Natural killer cell (primary cell): ENCODE data around the gene OR51V1. TPM values are rescaled to one million over a fixed set of nuclear protein-coding genes. Genes with fewer than 3 reads are reported as not detected.

ENCODE experiments used
- ATAC-seq, 3 donors: fragments of 150-1000 bp in 2 of 3; fragments of 200-7000 bp in 1 of 3; cut with Tn5 transposase; 1 replicate in 1 of 3; 2 replicates in 2 of 3; pipeline ENCODE4 v1.10.0; 2021; ENCODE audit warnings: mild to moderate bottlenecking in 2 of 3, moderate library complexity in 2 of 3
- DNase-seq, 2 donors: peaks; one replicate each; pipeline versions ENCODE4 v3.0.0 to v3.0.0-alpha.2; 2013 to 2021; ENCODE audit warnings: mixed read lengths in 1 of 2
- H3K27ac ChIP-seq: one replicate; pipeline ENCODE4 v1.5.1; 2013; ENCODE audit warnings: mild to moderate bottlenecking, low read length
- H3K27me3 ChIP-seq: one replicate; pipeline ENCODE4 v1.6.1; 2013; ENCODE audit warnings: low read length; ENCODE audit not compliant: control insufficient read depth, insufficient read depth
- H3K36me3 ChIP-seq: one replicate; pipeline ENCODE4 v1.6.1; 2013; ENCODE audit warnings: low read length; ENCODE audit not compliant: control insufficient read depth, insufficient read depth
- H3K4me1 ChIP-seq: one replicate; pipeline ENCODE4 v1.6.1; 2013; ENCODE audit warnings: low read length; ENCODE audit not compliant: control insufficient read depth, insufficient read depth
- H3K4me3 ChIP-seq: one replicate; pipeline ENCODE4 v1.5.1; 2013; ENCODE audit warnings: low read length
- H3K9me3 ChIP-seq: one replicate; pipeline ENCODE4 v1.6.1; 2013; ENCODE audit warnings: low read length; ENCODE audit not compliant: control insufficient read depth, insufficient read depth
- H3K27ac Mint-ChIP-seq, 2 donors: one replicate each; pipeline ENCODE4 v1.8.0; 2022; ENCODE audit warnings: mild to moderate bottlenecking in 2 of 2, mixed read lengths in 2 of 2, moderate library complexity in 1 of 2
- H3K27me3 Mint-ChIP-seq, 2 donors: one replicate each; pipeline ENCODE4 v1.8.0; 2022; ENCODE audit warnings: low read depth in 2 of 2, mixed read lengths in 2 of 2
- H3K36me3 Mint-ChIP-seq: one replicate; pipeline ENCODE4 v1.8.0; 2022; ENCODE audit warnings: mixed read lengths
- H3K4me1 Mint-ChIP-seq, 2 donors: one replicate each; pipeline ENCODE4 v1.8.0; 2022; ENCODE audit warnings: mixed read lengths in 2 of 2
- H3K4me3 Mint-ChIP-seq: one replicate; pipeline ENCODE4 v1.8.0; 2022; ENCODE audit warnings: mild to moderate bottlenecking, moderate library complexity, mixed read lengths
- H3K9me3 Mint-ChIP-seq, 2 donors: one replicate each; pipeline ENCODE4 v1.8.0; 2022; ENCODE audit warnings: mixed read lengths in 2 of 2
- CTCF ChIP-seq: fragments of 200-600 bp; IDR thresholded peaks from one replicate; pipeline ENCODE4 v1.8.0; 2022; ENCODE audit warnings: antibody characterized with exemption
- WGBS: methylation state at CpG from one replicate; pipeline ENCODE4 v1.1.7; 2013; ENCODE audit warnings: missing lambda C conversion rate; ENCODE audit not compliant: insufficient coverage; 5-methylcytosine and 5-hydroxymethylcytosine counted together
- intact Hi-C: fragments of 100-400 bp; cut with micrococcal nuclease; formaldehyde crosslinking; loops from one replicate; pipeline ENCODE4 v1.14.2; 2022
- total RNA-seq, 4 donors: library from RNA; stranded (reverse); fragments of 120-200 nt in 1 of 4; gene quantifications; one replicate each; pipeline versions ENCODE4 v1.2.3 to v1.2.4, GENCODE V29; 2013 to 2022

Gene OR51V1
- total RNA-seq, 3 donors from 2014 or later (not counting 1 experiment from before 2014, with no cell fraction given): not detected

DNA sequence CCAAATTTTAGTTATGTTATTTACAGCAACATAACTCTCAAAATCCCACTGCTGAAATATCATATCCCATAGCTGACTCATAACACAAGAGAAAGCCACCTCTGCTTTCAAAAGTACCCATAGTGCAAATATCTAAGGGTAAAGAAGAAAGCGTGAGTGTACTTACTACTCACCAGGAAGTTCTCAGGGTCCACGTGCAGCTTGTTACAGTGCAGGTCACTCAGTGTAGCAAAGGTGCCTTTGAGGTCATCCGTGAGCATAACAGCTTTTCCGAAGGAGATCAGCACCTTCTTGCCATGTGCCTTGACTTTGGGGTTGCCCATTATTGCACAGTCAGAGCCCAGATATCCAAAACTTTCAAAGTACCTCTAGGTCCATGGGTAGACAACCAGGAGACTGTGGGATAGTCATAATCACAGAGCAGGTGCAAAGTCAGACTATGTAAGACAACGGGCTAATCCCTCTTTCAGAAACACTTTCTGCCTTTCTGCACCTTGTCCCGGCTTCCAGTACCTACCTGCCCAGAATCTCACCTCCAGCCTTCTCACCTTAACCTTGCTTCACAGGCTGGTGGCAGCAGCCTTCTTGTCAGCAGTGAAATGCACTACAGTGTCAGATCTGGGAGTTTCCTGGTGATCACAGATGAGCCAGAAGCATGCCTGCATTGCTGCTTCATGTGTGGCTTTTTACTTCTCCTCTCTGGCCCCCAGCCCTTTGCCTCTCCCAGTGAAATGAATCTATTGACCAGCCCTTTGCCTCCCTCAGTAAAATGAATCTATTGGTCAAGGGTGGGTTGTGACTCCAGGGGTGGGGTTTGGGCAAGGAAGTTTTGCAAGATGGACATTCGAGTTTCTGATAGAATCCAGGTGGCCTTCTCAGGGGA, 42.7 kb upstream of the OR51V1 start:
- Mint-ChIP-seq H3K4me1 (no peaks in the 10 kb centered on the region), H3K9me3 (no peaks in the 10 kb centered on the region), H3K36me3 (no peaks in the 10 kb centered on the region), H3K27ac (no peak overlapping the region), H3K4me3 (no peak overlapping the region), H3K27me3 (peaks cover 0 to 3% of the 10 kb centered on the region in 2 donors)
- ATAC-seq: no peak
- no peak overlapping the region for H3K27ac ChIP-seq
- H3K4me1 ChIP-seq: no peaks in the 10 kb centered on the region
- H3K27me3 ChIP-seq: no peaks in the 10 kb centered on the region
- no peaks in the 10 kb centered on the region for H3K9me3 ChIP-seq
- DNase-seq: no peak
- H3K36me3 ChIP-seq: no peaks in the 10 kb centered on the region
- intact Hi-C loops: no loop called here
- no peak for TF ChIP-seq CTCF
- no peak overlapping the region for H3K4me3 ChIP-seq
- 76% methylated on average over 7 of the region's 7 CpGs for WGBS

- Histone ChIP-seq H3K27ac (no peak overlapping the region), H3K27me3 (no peaks in the 10 kb centered on the region), H3K9me3 (no peaks in the 10 kb centered on the region), H3K4me3 (no peak overlapping the region), H3K4me1 (no peaks in the 10 kb centered on the region), H3K36me3 (no peaks in the 10 kb centered on the region)
- Mint-ChIP-seq H3K4me3 (no peak overlapping the region), H3K27ac (no peak overlapping the region), H3K4me1 (no peaks in the 10 kb centered on the region), H3K9me3 (no peaks in the 10 kb centered on the region), H3K36me3 (no peaks in the 10 kb centered on the region), H3K27me3 (peaks cover 0 to 6% of the 10 kb centered on the region in 2 donors)
- intact Hi-C loops: no loop called here
- WGBS: 78% methylated on average over 1 of the region's 2 CpGs
- DNase-seq (no peak), ATAC-seq (no peak)
- no peak for TF ChIP-seq CTCF
Measured at GRCh38 chr11:5242208-5242607, 41.7 kb upstream of the OR51V1 start.

DNA sequence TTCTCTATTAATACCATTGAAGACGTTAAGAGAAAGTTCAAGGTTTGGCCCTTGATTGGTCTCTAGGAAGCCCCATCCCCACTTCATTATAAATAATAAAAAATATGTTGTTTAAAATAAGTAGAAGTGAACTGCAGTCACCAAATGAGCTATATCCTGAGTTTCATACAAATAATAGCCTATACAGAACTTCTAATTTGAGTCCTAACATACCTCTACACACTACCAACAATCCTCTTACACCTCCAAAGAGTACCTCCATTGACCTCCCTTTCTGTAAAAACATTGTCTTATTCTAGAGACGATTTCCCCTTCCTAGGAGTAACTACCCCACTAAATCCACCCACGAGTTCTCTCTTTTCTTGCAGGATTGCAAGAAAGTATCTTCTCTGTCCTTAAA, 41.0 kb upstream of the OR51V1 start:
- no peak for ATAC-seq
- H3K27me3 Mint-ChIP-seq: peaks cover 0 to 6% of the 10 kb centered on the region in 2 donors
- intact Hi-C loops: no loop called here
- DNase-seq: no peak
- no peak overlapping the region for H3K4me3 Mint-ChIP-seq
- H3K27ac Mint-ChIP-seq: no peak overlapping the region
- Histone ChIP-seq H3K36me3 (no peaks in the 10 kb centered on the region), H3K4me1 (no peaks in the 10 kb centered on the region), H3K27me3 (no peaks in the 10 kb centered on the region), H3K4me3 (no peak overlapping the region), H3K9me3 (no peaks in the 10 kb centered on the region), H3K27ac (no peak overlapping the region)
- TF ChIP-seq CTCF: no peak
- H3K4me1 Mint-ChIP-seq: no peaks in the 10 kb centered on the region
- H3K9me3 Mint-ChIP-seq: no peaks in the 10 kb centered on the region
- WGBS: 58% methylated on average over 2 of the region's 3 CpGs
- no peaks in the 10 kb centered on the region for H3K36me3 Mint-ChIP-seq

GRCh38 chr11:5240458-5240857, 40.0 kb upstream of the OR51V1 start:
- WGBS: 78% methylated on average over 2 of the region's 2 CpGs
- intact Hi-C loops: no loop called here
- TF ChIP-seq CTCF: no peak
- Mint-ChIP-seq H3K36me3 (no peaks in the 10 kb centered on the region), H3K27ac (no peak overlapping the region), H3K9me3 (no peaks in the 10 kb centered on the region), H3K4me1 (no peaks in the 10 kb centered on the region), H3K27me3 (peaks cover 5 to 6% of the 10 kb centered on the region in 2 donors), H3K4me3 (no peak overlapping the region)
- DNase-seq (no peak), ATAC-seq (no peak)
- Histone ChIP-seq H3K27ac (no peak overlapping the region), H3K27me3 (no peaks in the 10 kb centered on the region), H3K36me3 (no peaks in the 10 kb centered on the region), H3K4me3 (no peak overlapping the region), H3K4me1 (no peaks in the 10 kb centered on the region), H3K9me3 (no peaks in the 10 kb centered on the region)
